ENCODE data around the gene RFTN1.

RFTN1 gene

DNA sequence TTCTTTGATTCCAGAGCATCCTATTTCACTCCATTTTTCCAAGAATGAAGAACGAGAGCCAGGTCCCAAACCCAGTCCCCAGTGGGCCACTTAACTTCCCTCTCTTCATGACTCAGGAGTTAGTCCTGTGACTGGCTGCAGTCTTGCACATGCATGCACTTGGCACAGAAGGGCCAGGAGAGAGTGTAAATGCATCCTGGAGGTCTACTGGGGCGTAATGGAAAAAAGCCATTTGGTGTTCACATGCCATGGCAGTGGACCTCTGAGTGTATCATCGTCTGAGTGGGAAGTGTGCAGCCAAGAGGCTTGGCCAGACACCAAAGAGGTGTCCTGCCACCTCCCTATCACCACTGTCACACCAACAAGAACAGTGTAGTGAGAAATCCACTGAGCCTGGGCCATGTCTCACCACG, 15.1 kb upstream of the RFTN1 start:
- DNase-seq (ENCODE audit: low spot score), result no peak

DNA sequence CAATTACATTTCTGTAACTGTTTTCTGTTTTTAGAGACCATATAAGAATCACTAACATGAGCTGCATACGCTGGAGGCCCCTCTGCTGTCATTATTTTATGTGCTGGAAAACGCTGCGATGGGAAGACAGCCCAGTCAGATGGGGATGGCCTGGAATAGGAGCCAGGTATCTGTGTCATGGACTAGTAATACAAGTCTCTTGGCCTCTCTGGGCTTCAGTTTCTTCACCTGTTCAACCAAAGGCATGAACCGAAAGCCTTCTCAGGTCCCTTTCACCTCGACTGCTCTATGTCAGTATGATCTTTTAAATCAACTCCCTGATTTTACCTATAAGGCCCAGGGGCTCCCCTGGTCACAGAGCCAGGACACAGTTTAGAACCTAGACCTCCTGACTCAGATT, 14.6 kb upstream of the RFTN1 start:
- DNase-seq (ENCODE audit: low spot score), result no peak

DNA sequence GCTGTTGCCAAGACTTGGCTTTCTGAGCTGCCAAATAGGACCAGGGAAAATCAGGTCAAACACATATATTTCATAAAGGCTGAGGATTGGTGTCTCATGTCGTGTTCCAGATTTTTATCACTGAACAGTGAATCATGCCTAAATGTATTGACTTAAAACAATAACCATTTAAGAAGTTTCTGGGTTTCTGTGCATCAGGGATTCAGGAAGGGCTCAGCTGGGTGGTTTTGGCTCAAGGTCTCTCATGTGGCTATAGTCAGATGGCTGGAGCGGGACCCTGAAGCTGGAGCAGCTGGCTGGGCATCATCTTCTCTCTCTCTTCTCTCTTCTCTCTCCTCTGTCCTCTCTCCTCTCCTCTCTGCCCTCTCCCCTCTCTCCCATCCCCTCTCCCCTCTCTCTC, 10.7 kb upstream of the RFTN1 start:
- no peak for DNase-seq (ENCODE audit: low spot score)

DNA sequence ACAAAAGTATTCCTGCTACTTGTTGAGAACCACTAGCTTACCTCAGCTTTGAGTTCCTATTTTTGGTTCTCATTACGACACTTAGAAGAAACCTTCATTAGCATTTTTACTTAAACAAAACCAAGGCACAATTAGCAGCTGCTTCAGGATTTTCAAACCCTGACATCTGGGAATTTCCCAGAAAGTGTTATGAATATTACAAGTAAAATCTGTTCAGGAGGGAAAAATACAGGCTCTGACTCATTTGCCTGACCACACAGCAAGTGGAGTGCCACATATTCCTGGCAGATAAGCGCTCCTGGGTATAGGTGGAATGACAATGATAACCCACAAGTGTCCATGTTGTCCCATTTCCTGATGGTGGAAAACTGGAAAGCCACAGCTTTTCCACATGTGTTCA, 10.3 kb upstream of the RFTN1 start:
- DNase-seq (ENCODE audit: low spot score), result no peak

DNA sequence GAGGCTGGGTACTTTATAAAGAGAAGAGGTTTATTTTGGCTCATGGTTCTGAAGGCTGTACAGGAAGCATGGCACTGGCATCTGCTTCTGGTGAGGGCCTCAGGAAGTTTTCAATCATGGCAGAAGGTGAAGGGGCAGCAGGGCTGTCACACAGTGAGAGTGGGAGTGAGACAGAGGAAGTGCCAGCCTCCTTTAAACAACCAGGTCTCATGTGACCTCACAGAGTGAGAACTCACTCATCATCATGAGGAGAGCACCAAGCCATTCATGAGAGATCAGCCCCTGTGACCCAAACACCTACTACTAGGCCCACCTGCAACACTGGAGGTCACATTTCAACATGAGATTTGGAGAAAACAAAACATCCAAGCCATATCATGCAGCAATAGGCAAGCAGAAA, 9.3 kb upstream of the RFTN1 start:
- DNase-seq (ENCODE audit: low spot score), result no peak

DNA sequence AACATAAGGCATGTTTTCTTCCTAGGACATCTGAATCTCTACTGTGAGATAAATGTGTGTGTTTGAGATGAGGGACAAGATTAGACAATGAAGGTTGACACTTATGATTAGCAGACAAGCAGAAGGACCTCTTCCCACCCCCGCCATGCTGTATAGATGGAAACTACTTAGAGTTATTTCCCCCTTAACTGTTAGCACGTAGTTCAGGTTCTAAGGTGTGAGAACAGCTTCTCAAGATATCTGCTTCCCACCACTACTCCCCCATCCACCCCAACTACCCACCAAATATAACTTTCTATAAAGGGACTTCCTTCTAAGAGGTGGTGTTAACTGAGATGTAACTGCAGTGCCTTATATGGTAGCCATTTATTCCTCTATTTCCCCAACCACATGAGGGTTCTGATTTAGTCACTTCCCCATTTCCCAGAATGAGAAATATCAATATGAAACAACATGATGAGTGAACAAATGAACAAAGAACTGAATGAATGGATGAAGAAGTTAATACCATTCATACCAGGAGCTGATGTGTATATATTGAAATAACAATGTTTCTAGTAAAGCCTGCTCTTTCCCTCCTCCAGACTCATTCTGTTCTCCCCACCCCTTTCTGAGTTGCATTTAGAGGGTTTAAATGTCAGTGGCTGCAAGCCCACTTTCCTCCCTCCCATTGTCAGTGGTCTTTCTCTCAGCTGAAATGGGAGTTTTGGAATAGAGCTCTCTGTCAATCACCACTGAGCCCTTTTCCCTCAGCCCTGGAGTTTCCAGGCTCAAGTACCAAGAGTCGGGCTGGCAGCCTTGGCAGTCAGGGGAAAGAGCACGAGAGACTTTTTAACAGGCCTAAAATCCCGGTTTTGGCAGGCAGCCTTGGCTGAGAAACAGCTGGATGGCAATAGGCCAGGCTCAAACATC, 7.7 kb upstream of the RFTN1 start:
- no peak for DNase-seq (ENCODE audit: low spot score)

DNA sequence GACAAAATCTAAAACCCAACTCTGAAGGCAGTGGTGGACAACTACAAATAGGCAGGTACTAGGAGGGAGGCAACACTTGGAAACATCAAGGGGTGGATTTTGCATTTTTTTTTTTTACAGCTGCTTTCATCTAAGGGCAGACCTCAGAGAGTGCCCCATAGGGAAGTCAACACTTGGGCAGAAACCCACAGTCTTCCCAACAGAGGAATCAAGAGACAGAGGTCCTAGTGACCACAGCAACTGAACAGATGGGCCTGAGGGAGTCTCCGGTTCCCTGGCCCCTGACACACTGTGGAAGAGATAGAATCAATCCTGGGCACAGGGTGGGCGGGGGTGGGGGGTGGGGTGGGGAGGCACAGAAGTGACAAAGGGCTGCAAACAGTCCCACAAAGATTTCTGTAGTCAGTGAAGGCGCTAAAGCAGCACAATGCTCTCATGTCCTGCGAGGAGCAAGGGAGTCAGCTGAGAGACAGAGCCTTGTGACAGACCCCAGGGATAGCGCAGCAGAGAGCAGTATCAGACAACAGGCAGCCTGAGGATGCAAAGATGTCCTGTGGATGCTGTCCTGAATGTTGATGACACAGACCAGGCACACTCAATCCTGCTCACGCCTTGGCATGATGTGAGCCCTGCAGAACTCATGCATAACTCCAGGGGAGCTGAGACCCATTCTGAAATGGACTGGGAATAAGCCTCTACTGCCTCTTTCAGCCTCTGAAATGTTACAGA, 6.9 kb upstream of the RFTN1 start:
- DNase-seq (ENCODE audit: low spot score), result no peak

DNA sequence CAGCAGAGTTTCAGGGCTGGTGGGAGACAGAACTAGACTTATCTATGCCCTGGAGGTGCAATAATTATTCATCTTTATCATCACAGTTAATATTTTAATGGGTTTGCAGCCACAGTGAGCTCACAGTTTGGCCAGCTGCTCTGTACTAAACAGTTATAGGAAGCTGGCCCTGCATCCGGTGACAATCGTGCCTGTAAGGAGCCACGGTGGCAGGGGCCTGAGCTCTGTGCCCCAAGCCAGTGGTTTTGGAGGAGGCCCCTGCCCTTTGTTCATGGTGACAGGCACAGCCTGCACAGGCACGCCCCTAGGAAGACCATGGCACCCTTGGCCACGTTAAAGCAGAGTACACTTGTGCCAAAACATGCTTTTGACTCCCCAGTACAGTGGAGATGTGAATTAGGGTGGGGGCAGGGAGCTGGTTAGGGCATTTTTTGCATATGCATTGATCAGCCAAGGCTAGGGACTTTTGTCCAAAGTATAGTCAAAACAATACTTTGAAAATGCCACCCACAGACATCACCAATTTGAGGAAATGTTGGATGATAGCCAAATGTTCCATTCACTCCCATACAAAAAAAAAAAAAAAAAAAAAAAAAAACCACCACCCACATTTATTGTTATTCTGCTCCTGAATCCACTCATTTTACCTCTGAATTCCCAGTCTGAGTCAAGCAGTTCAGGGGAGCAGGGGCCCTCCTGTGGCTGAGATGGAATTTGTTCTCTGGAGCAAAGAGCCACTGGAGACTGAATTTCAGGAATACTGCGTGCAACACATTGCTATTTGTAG, 3.4 kb upstream of the RFTN1 start:
- no peak for DNase-seq (ENCODE audit: low spot score)

DNA sequence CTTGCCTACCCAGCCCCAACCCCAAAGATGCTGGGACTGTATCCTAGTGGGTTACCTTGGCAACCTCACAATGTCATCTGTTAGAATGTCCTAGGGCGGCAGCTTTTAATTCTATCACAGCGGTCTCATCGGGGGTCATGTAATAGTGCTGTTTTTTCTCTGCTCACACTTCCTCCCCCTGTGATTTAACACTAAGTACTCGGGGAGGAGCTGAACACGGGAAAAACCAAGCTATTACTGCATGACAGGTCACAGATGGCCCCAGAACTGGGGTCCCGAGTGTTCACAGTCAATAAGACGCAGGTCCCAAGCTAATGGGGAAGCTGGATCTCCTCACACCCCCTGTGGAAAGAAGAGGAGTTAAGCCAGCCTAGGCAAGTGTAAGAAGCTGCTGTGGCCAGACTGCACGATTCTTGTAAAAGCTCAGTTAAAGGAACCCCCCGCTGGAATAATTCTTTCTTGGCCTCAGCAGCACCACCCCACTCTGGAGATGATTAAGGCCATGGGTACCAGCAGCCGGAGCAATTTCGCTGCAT, 2.5 kb upstream of the RFTN1 start:
- DNase-seq (ENCODE audit: low spot score), result peak; percentile 19

DNA sequence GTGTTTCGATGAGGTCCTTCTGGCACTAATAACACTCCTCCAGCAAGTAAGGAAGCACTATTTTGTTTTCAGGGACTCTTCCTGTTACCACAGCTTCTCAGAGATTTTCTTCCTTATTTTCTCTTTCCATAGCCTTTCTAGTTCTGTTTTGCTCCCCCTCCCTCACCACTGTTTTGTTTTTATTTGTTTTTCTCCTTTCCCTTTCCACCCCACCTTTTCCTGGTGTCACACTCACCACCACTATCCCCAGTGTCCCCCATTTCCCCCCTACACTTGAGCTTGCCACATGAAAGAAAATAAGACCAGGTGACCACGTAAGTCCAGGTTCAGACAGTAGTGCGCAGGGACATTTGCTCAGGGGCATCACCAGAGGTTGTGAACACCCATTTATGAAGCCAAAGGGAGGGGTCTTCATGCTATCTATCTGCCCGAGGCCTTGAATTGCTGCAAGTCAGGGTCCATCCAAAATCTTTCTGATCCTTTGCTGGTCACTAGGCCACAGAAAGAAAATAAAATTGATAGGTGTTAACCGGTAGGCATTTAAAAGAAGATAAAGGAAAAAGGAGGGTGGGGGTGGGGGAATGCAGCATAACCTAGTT, 1.4 kb upstream of the RFTN1 start:
- DNase-seq (ENCODE audit: low spot score), result no peak

DNA sequence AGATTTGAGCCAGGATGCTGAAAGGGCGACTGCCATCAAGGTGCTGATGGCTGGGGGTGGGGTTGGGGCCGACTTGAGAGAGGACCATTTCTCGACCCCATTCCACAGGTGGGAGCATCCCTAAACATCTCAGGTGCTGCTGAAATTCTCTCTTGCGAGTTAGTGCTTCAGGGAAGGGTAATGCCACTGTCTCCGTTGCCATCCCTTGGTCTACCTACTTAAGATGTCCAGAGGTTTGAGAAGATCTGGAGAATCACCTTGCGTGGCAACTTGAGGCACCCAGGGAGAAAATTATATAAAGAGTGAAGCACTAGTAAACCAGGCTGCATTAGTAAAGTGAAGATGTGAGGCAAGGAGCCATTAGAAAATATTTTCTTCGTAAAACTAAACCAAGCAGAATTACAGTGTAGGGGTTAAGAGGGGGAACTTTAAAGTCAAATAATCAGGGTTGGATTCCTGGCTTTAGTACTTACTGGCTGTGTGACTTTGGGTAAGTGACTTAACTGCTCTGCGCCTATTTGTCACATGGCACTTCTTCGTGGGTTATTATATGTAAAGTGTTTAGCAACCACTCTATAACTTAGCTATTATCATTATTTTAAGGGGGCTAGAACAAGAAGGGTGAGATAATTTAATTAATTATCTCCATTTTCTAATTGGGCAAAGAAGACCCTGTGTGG, 662 bp upstream of the RFTN1 start:
- DNase-seq (ENCODE audit: low spot score), result no peak

DNA sequence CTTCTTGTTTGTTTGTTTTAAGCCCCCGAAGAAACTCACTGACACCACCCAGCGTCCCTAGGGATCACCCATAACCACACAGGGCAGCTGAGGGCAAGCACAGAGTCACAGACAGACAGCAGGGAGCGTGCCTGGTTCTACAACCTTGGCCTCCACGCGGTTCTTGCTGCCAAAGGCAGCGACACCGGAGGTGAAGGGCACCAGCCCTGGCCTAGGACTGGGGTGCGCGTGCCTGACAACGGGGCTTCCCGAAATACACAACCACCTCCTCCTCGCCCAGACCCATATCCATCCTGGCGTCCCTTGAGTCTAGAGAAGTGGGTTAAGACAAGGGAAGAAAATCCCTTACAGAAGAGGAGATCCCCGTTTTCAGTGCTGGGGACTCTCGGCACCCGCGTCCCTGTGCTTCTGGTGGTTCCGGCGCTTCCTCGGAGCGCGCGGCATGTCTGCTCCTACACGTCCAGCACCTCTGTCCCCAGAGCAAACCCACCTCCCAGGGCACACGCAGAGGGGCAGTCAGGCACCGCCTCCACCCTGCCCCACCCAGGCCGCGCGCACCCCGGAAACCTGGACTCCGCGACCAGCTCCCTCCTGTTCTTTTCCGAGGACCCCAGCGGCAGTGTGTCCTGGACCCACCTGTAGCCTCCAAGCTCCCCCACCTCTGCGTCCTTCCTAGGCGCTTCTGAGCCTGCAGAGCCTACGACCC, 911 bp downstream of the RFTN1 start:
- peak; percentile 44 for DNase-seq (ENCODE audit: low spot score)

DNA sequence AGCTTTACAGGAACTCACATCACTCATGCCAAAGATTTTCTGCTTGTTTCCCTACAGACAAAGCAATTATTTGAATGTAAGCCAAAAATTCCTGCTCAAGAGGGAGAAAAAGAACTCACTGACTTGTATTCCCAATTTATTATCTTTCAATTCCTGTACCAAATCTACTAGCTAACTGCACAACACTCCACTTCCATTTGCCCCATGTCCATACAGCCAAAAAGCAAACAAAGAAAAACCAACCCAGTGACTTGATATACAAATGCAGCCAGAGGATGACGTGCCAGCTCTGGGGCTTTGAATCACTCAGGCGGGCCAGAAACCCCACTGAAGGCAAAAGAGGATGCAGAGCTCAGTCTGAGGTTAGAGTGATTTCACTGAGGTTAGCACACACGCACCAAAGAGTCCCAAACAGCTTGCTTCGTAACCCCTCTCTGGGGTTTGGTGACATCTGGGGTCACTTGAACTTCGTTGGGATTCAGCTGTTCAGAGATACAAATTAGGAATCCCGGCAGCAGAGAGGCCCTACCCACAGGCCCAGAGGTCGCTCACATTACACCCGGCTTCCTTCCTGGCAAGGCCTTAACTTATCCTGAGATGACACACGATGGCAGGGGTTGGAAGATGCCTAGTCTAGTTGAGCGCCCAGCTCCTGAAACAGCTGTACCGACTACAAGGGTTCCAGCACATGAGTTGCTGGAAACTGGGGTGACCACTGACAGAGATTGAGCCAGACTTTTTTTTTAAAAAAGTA, 1.6 kb downstream of the RFTN1 start:
- peak; percentile 83 for DNase-seq (ENCODE audit: low spot score)

DNA sequence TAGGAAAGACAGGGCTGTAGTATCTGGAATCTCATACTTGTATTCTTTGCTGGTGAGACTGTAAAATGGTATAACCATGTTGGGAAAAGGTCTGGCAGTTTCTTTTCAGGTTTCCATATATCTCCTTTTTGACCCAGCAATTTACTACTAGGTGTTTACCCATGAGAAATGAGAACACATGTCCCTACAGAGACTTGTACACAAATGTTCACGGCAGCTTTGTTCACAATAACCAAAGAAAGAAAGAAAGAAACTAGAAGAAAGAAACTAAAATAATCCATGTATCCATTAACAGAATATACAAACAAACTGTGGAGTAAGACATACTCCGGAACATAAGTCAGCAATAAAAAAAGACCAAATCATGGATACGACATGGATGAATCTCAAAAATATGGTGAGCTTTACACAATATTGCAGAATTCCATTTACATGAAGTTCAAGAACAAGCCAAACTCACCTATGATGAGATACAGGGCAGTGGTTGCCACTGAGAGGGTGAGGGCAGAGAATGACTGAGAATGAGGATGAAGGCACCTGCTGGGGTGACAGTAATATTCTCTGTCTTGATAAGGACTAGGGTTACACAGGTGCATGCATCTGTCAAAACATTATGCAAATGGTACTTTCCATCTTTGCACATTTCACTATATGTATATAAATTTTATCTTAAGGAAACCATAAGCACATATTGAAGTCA, 2.7 kb downstream of the RFTN1 start:
- DNase-seq (ENCODE audit: low spot score), result no peak

DNA sequence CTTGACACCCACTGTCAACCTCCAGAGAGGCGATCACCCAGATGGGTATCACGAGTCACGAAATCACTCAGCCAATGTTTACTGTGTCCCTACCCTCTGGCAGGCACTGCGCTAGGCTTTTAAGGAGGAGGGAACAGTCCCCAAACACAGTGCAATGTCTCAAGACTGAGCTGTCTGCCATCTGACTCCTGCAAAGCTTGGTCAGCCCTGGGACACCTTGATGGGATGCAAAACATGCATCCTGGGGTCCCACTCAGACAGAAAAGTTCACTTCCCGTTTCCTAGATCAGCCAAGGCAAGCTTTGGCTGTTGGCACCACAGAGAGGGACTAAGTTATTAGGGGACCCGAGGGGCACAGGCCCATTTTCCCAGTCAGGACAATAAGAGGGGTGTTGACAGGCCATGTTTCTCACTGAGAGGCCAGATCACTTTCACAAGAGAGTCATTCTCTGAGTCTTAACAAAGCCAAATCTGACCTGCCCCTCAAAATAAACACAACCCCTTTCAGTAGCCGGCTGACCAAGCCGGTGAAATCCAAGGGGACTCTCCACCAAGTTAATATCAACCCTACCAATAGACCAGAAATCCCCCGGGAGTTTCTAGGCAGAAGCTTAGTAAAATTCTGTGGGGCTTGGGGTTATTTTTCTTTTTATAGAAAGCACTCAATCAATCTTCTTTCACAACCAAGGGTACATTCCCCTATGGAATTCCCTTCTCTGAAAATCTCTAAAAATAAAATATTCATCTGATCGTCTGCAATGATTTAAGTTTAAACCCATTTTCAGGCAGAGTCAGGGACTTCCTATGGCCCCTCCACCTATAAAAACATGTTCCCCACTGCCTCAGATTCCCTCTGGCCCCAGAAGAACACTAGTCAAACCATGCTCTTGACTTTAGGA, 3.5 kb downstream of the RFTN1 start:
- no peak for DNase-seq (ENCODE audit: low spot score)

DNA sequence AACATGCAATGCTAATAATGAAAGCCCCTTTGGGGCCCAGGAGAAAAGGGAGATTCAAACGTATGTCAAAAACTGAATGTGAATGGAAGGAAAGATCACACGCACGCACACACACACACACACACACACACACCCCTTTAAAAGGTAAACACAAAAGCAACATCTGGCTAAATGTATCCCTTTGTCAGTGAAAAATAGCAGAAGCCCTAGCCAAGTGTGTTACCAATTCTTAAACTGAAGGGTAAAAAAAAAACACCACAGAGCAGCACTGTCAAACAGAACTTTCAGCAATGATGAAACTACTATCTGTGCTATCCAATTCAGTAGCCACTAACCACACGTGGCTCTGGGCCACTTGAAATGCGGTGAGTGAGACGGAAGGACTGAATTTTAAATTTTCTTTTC, 4.9 kb downstream of the RFTN1 start:
- no peak for DNase-seq (ENCODE audit: low spot score)

DNA sequence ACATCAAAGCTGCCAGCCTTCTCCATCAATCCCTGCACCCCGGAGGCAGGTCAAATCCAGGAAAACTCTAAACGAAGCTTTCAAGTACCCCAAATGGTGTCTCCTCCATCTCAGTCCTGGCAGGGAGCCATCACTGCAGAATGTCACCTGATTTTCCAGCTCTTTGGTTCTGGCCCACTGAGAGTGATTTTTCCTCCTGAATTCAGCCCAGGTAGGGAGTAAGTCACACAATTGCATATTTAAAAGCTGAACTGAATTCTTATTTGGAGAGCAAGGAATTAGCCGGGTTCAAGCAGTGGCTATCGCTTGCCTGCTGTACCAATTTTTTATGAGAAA, 5.3 kb downstream of the RFTN1 start:
- DNase-seq (ENCODE audit: low spot score), result no peak

DNA sequence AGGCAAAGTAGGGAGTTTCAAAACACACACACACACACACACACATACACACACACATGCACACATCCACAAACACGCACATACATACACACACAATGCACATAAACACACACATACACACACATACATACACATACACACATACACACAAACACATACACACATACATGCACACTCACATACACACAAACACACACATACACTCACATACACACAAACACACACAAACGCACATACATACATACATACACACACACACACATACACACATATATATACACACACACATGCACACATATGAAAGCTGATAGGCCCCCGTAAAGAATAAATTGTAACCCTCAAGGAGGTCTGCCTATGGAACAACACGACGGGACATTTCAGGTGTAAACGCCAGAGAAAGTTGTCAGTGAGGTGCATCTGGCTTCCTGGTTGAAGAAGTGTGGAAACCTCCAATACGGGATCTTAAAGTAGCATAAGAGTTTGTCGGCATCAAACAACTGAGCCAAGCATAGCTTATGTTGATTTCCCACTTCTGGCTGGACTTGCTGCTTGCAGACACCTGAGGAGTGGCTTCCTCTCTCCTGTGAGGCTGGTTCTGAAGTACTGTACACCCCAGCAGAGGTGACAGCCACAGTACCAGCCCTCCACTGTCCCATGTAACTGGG, 5.8 kb downstream of the RFTN1 start:
- no peak for DNase-seq (ENCODE audit: low spot score)
